ENCODE results near the gene DGKE. TPM values are rescaled to one million over a fixed set of nuclear protein-coding genes. Genes with fewer than 3 reads are reported as not detected.

DGKE gene
- total RNA-seq, 2 experiments from 2014 or later: 25.8 to 27.1 TPM

- H3K36me3 Mint-ChIP-seq: peaks cover 6% of the 10 kb centered on the region
- DNase-seq: no peak
- no peaks in the 10 kb centered on the region for H3K9me3 Mint-ChIP-seq
- H3K27me3 Mint-ChIP-seq: no peaks in the 10 kb centered on the region
- H3K4me1 Mint-ChIP-seq: peaks cover 16% of the 10 kb centered on the region
- H3K27ac Mint-ChIP-seq: no peak overlapping the region
- no peak overlapping the region for H3K4me3 Mint-ChIP-seq
Measured at GRCh38 chr17:56826611-56827414, 7.1 kb upstream of the DGKE start.

GRCh38 chr17:56830726-56831368 lies 3.1 kb upstream of the DGKE start:
- Mint-ChIP-seq H3K36me3 (peaks cover 22% of the 10 kb centered on the region), H3K4me3 (no peak overlapping the region), H3K27me3 (no peaks in the 10 kb centered on the region), H3K27ac (peak overlapping the region; percentile 12), H3K4me1 (peaks cover 30% of the 10 kb centered on the region), H3K9me3 (no peaks in the 10 kb centered on the region)
- no peak for DNase-seq

GRCh38 chr17:56831369-56832095 lies 2.4 kb upstream of the DGKE start:
- H3K4me1 Mint-ChIP-seq: peaks cover 34% of the 10 kb centered on the region

GRCh38 chr17:56832446-56832845 lies 1.5 kb upstream of the DGKE start:
- Mint-ChIP-seq H3K4me1 (peaks cover 41% of the 10 kb centered on the region), H3K27ac (peak overlapping the region; percentile 51), H3K9me3 (no peaks in the 10 kb centered on the region), H3K27me3 (no peaks in the 10 kb centered on the region), H3K36me3 (peaks cover 31% of the 10 kb centered on the region), H3K4me3 (peak overlapping the region; percentile 88)
- DNase-seq: no peak

More at GRCh38 chr17:56831369-56832095, 2.4 kb upstream of the DGKE start:
- no peak overlapping the region for H3K4me3 Mint-ChIP-seq
- peaks cover 24% of the 10 kb centered on the region for H3K36me3 Mint-ChIP-seq
- DNase-seq: no peak
- H3K27ac Mint-ChIP-seq: no peak overlapping the region
- H3K27me3 Mint-ChIP-seq: no peaks in the 10 kb centered on the region
- H3K9me3 Mint-ChIP-seq: no peaks in the 10 kb centered on the region

GRCh38 chr17:56833057-56833808 lies 718 bp upstream of the DGKE start:
- H3K36me3 Mint-ChIP-seq: peaks cover 32% of the 10 kb centered on the region
- peaks cover 48% of the 10 kb centered on the region for H3K4me1 Mint-ChIP-seq
- H3K27me3 Mint-ChIP-seq: no peaks in the 10 kb centered on the region
- peak overlapping the region; percentile 89 for H3K4me3 Mint-ChIP-seq
- H3K9me3 Mint-ChIP-seq: no peaks in the 10 kb centered on the region
- peak overlapping the region; percentile 81 for H3K27ac Mint-ChIP-seq
- peak; percentile 84 for DNase-seq

- peak; percentile 74 for DNase-seq
- H3K9me3 Mint-ChIP-seq: no peaks in the 10 kb centered on the region
- H3K27me3 Mint-ChIP-seq: no peaks in the 10 kb centered on the region
- H3K27ac Mint-ChIP-seq: peak overlapping the region; percentile 87
- H3K4me3 Mint-ChIP-seq: peak overlapping the region; percentile 89
- peaks cover 56% of the 10 kb centered on the region for H3K4me1 Mint-ChIP-seq
- peaks cover 32% of the 10 kb centered on the region for H3K36me3 Mint-ChIP-seq
Measured at GRCh38 chr17:56834380-56835263, 671 bp downstream of the DGKE start.

- Mint-ChIP-seq H3K9me3 (no peaks in the 10 kb centered on the region), H3K4me3 (peak overlapping the region; percentile 89), H3K36me3 (peaks cover 31% of the 10 kb centered on the region), H3K27ac (peak overlapping the region; percentile 87), H3K27me3 (no peaks in the 10 kb centered on the region), H3K4me1 (peaks cover 56% of the 10 kb centered on the region)
- no peak for DNase-seq
Measured at GRCh38 chr17:56835264-56835585, 1.3 kb downstream of the DGKE start.

- Mint-ChIP-seq H3K27ac (no peak overlapping the region), H3K27me3 (no peaks in the 10 kb centered on the region), H3K36me3 (peaks cover 24% of the 10 kb centered on the region), H3K4me1 (peaks cover 34% of the 10 kb centered on the region), H3K9me3 (no peaks in the 10 kb centered on the region), H3K4me3 (no peak overlapping the region)
- DNase-seq: no peak
Measured at GRCh38 chr17:56838687-56839086, 4.7 kb downstream of the DGKE start.

GRCh38 chr17:56842577-56842976 lies 8.6 kb downstream of the DGKE start:
- DNase-seq: no peak
- Mint-ChIP-seq H3K4me1 (peaks cover 15% of the 10 kb centered on the region), H3K9me3 (no peaks in the 10 kb centered on the region), H3K4me3 (no peak overlapping the region), H3K27me3 (no peaks in the 10 kb centered on the region), H3K36me3 (peaks cover 16% of the 10 kb centered on the region), H3K27ac (no peak overlapping the region)

- no peak overlapping the region for H3K4me3 Mint-ChIP-seq
- no peaks in the 10 kb centered on the region for H3K9me3 Mint-ChIP-seq
- no peak overlapping the region for H3K27ac Mint-ChIP-seq
- peaks cover 10% of the 10 kb centered on the region for H3K4me1 Mint-ChIP-seq
- DNase-seq: no peak
- H3K27me3 Mint-ChIP-seq: no peaks in the 10 kb centered on the region
- H3K36me3 Mint-ChIP-seq: peaks cover 18% of the 10 kb centered on the region
Measured at GRCh38 chr17:56845934-56846333, 12.0 kb downstream of the DGKE start.

- Mint-ChIP-seq H3K27ac (no peak overlapping the region), H3K36me3 (peaks cover 26% of the 10 kb centered on the region), H3K9me3 (no peaks in the 10 kb centered on the region), H3K27me3 (no peaks in the 10 kb centered on the region), H3K4me1 (peaks cover 10% of the 10 kb centered on the region), H3K4me3 (no peak overlapping the region)
- no peak for DNase-seq
Measured at GRCh38 chr17:56847106-56847505, 13.2 kb downstream of the DGKE start.

GRCh38 chr17:56849131-56849530 lies 15.2 kb downstream of the DGKE start:
- peaks cover 23% of the 10 kb centered on the region for H3K36me3 Mint-ChIP-seq
- no peak for DNase-seq
- H3K9me3 Mint-ChIP-seq: no peaks in the 10 kb centered on the region
- H3K27ac Mint-ChIP-seq: no peak overlapping the region
- peaks cover 10% of the 10 kb centered on the region for H3K4me1 Mint-ChIP-seq
- no peak overlapping the region for H3K4me3 Mint-ChIP-seq
- no peaks in the 10 kb centered on the region for H3K27me3 Mint-ChIP-seq

GRCh38 chr17:56850591-56850990 lies 16.6 kb downstream of the DGKE start:
- peaks cover 21% of the 10 kb centered on the region for H3K36me3 Mint-ChIP-seq
- no peaks in the 10 kb centered on the region for H3K27me3 Mint-ChIP-seq
- H3K9me3 Mint-ChIP-seq: no peaks in the 10 kb centered on the region
- peaks cover 10% of the 10 kb centered on the region for H3K4me1 Mint-ChIP-seq
- DNase-seq: no peak
- no peak overlapping the region for H3K27ac Mint-ChIP-seq
- no peak overlapping the region for H3K4me3 Mint-ChIP-seq

- H3K27me3 Mint-ChIP-seq: no peaks in the 10 kb centered on the region
- H3K4me3 Mint-ChIP-seq: no peak overlapping the region
- no peak overlapping the region for H3K27ac Mint-ChIP-seq
- peaks cover 10% of the 10 kb centered on the region for H3K4me1 Mint-ChIP-seq
- DNase-seq: no peak
- peaks cover 20% of the 10 kb centered on the region for H3K36me3 Mint-ChIP-seq
- no peaks in the 10 kb centered on the region for H3K9me3 Mint-ChIP-seq
Measured at GRCh38 chr17:56851008-56851407, 17.1 kb downstream of the DGKE start.

Measured in activated naive CD8-positive, alpha-beta T cell treated with anti-CD3 and anti-CD28 coated beads for 36 hours (primary cell).